Measurements from ENCODE around the gene ATF1.
"Not testable (repeated sequence)": the region's sequence is repeated elsewhere in the genome, so short reads cannot be mapped to it uniquely, and the experiment has no call there.

The ATF1 gene

GRCh38 chr12:50751948-50752721 is 11.8 kb upstream of the ATF1 start:
- FAIRE-seq (no peak), DNase-seq (ENCODE audit: low spot score) (no peak)

- DNase-seq (ENCODE audit: low spot score) (no peak), FAIRE-seq (no peak)
Observed at GRCh38 chr12:50753232-50753769, 10.6 kb upstream of the ATF1 start.

GRCh38 chr12:50764286-50765094 is 589 bp downstream of the ATF1 start:
- FAIRE-seq (peak; percentile 42), DNase-seq (ENCODE audit: low spot score) (peak; percentile 75)

GRCh38 chr12:50765095-50765911 is 1.4 kb downstream of the ATF1 start:
- DNase-seq (ENCODE audit: low spot score) (peak; percentile 52), FAIRE-seq (no peak)

DNA sequence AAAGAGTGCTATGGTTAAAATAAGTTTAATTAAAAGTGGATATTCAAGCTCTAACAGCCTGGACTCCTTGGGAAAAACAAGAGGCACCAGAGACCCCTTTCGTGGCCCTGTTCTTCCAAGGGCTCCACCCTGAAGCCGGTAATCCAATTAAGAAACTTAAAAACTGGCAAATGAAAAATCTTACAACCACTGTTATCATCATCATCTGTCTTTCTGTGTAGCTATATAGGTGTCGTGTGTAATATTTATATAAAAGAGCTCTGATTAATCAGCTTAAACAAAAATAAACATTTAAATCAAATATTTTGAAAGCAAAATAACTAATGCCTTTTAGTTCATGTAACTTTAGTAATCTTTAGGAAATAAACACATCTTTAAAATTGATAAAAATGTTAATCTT is 4.5 kb downstream of the ATF1 start:
- FAIRE-seq, result no peak

GRCh38 chr12:50768813-50769212 is 4.9 kb downstream of the ATF1 start:
- FAIRE-seq; DNase-seq (ENCODE audit: low spot score): not testable (repeated sequence)

More for the DNA sequence above, 4.5 kb downstream of the ATF1 start:
- no peak for DNase-seq (ENCODE audit: low spot score)

DNA sequence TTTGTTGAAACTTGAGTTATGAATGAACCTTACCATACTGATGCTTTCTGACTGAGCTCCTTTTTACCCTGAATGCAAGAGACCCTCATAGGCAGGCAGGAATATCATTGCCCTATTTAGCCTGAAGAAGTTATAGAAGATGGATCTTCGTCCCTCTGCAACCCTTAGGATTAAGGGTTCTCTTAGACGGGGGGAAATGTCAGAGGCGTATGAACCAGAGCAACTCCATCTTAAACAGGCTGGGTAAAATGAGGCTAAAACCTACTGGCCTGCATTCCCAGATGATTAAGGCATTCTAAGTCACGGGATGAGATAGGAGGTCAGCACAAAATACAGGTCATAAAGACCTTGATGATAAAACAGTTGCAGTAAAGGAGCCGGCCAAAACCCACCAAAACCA is 7.5 kb downstream of the ATF1 start:
- DNase-seq (ENCODE audit: low spot score) (no peak), FAIRE-seq (no peak)

DNA sequence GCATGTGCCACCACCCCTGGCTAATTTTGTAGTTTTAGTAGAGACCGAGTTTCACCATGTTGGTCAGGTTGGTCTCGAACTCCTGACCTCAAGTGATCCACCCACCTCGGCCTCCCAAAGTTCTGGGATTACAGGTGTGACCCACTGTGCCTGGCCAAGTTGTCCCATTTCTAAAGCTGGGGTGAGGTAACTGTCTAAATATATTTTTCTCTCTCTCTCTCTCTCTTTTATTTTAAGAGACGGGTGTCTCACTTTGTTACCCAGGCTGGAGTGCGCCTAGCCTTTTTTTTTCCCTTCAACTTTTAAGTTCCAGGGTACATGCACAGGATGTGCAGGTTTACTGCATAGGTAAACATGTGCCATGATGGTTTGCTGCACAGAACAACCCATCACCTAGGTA is 8.6 kb downstream of the ATF1 start:
- DNase-seq (ENCODE audit: low spot score), result no peak
- FAIRE-seq, result no peak

- DNase-seq (ENCODE audit: low spot score), result no peak
- no peak for FAIRE-seq
Observed at GRCh38 chr12:50772877-50773276, 9.0 kb downstream of the ATF1 start.

DNA sequence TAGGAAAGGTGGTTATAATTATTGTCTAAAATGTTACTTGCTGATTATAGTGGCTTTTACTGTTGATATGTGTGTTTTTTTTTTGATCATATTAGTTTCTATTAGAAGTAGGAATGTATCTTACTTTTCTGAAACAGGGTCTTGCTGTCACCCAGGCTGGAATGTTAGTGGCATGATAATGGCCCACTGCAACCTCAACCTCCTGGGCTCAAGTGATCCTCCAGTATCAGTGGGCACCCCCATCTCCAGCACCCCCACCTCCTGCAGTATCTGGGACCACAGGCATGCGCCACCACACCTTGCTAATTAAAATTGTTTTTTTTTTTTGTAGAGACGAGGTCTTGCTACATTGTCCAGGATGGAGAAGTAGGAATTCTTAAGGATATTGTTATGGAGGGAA is 11.3 kb downstream of the ATF1 start:
- DNase-seq (ENCODE audit: low spot score) (no peak), FAIRE-seq (no peak)

- FAIRE-seq (no peak), DNase-seq (ENCODE audit: low spot score) (no peak)
Observed at GRCh38 chr12:50776749-50777728, 13.1 kb downstream of the ATF1 start.

- no peak for DNase-seq (ENCODE audit: low spot score)
- FAIRE-seq, result no peak
Observed at GRCh38 chr12:50778663-50779590, 15.0 kb downstream of the ATF1 start.

DNA sequence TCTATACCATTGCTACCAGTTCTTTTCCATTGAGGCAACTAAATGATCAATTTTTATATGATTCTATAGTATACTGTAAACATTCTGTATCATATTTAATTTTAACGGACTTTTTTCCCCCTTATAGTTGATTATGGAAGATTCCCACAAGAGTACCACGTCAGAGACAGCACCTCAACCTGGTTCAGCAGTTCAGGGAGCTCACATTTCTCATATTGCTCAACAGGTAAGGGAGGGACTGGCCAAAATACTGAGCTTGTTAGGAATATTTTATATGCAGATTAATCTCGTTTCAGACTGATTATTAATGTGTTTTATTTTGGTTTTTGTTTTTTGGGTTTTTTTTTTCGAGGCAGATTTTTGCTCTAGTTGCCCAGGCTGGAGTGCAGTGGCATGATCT is 16.1 kb downstream of the ATF1 start:
- FAIRE-seq (no peak), DNase-seq (ENCODE audit: low spot score) (no peak)

GRCh38 chr12:50784501-50784900 is 20.6 kb downstream of the ATF1 start:
- no peak for DNase-seq (ENCODE audit: low spot score)
- FAIRE-seq, result no peak

DNA sequence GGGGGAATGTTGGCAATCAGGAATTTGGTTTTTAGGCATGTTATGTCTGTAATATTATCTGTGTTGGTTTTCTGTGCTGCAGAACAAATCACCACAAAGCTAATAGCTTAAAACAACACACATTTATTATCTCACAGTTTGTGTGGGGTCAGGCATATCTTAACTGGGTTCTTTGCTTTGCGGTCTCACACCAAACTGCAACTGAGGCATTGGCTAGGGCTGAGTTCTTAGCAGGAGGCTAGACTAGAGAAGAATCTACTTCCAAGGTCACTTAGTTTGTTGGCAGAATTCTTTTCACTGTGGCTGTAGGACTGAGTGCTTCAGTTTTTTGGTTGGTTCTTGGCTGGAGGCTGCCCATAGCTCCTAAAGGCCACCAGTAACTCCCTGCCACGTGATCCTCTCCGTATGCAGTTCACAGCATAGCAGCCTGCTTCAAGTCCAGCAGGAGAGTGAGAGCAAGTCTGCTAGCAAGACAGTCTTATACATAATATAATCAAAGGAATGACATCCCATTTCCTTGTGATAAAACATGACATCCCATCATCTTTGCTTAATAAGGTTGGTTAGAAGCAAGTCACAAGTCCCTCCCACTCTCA is 21.6 kb downstream of the ATF1 start:
- DNase-seq (ENCODE audit: low spot score), result no peak
- FAIRE-seq, result no peak

- no peak for FAIRE-seq
- peak; percentile 82 for DNase-seq (ENCODE audit: low spot score)
Observed at GRCh38 chr12:50786498-50787231, 22.8 kb downstream of the ATF1 start.

DNA sequence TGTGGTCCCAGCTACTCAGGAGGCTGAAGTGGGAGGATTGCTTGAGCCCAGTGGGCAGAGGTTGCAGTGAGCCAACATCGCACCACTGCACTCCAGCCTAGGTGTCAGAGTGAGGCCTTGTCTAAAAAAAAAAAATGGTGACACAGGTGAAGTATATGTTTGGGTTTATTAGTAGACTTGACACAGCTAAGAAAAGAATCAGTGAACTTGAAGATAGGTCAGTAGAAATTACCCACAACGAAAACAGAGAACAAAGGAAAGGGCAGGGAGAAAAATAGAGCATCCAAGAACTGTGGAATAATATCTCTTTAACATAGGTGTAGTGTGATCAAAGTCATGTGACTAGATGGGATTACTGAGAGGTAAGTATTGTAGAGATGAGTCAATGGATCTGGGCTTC is 23.7 kb downstream of the ATF1 start:
- FAIRE-seq, result no peak
- DNase-seq (ENCODE audit: low spot score), result no peak

DNA sequence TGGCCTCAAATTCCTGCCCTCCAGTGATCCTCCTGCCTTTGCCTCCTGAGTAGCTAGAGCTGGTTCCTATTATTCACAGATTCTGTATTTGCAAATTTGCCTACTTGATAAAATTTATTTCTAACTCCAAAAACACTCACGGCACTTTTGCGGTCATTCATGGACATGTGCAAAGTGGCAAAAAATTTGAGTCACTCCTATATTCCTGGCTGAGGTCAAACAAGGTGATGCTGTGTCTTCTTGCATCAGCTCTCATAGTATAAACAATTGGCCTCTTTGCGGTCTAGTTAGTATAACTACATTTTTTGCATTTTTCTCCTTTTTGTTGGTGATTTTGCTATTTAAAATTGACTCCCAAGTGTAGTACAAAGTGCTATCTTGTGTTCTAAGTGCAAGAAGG is 24.7 kb downstream of the ATF1 start:
- peak; percentile 48 for DNase-seq (ENCODE audit: low spot score)
- no peak for FAIRE-seq

Data from urothelium cell line (cell line).